HG02970 (cell line): ENCODE results near the gene RASL11B.
"Not testable (repeated sequence)": the region's sequence is repeated elsewhere in the genome, so short reads cannot be mapped to it uniquely, and the experiment has no call there.

Source experiments
- ATAC-seq: cut with Tn5 transposase; IDR thresholded peaks from one replicate; pipeline ENCODE4 v1.9.1; 2021; ENCODE audit warnings: mild to moderate bottlenecking, moderate library complexity, moderate number of reproducible peaks; ENCODE audit not compliant: unreplicated experiment, low FRiP score

Gene RASL11B

GRCh38 chr4:52861879-52862616, at the start of gene RASL11B:
Gene RASL11B, plus strand, starts transcription at chr4:52862317. Its CDS starts 191 bp downstream, at chr4:52862508.
- ATAC-seq = peak; percentile 99

- no peak for ATAC-seq
Observed at GRCh38 chr4:52813546-52813945, 48.6 kb upstream of the RASL11B start.

- ATAC-seq = no peak
Observed at GRCh38 chr4:52822583-52822971, 39.5 kb upstream of the RASL11B start.

GRCh38 chr4:52822972-52823701, 39.0 kb upstream of the RASL11B start:
- ATAC-seq = no peak

GRCh38 chr4:52823702-52824092, 38.4 kb upstream of the RASL11B start:
- no peak for ATAC-seq

- no peak for ATAC-seq
Observed at GRCh38 chr4:52824270-52824602, 37.9 kb upstream of the RASL11B start.

GRCh38 chr4:52824603-52825459, 37.3 kb upstream of the RASL11B start:
- ATAC-seq = no peak

- no peak for ATAC-seq
Observed at GRCh38 chr4:52825460-52826090, 36.5 kb upstream of the RASL11B start.

- ATAC-seq = no peak
Observed at GRCh38 chr4:52833941-52834525, 28.1 kb upstream of the RASL11B start.

GRCh38 chr4:52834641-52835456, 27.3 kb upstream of the RASL11B start:
- not testable (repeated sequence) for ATAC-seq

- ATAC-seq = no peak
Observed at GRCh38 chr4:52836120-52836519, 26.0 kb upstream of the RASL11B start.

GRCh38 chr4:52836678-52837077, 25.4 kb upstream of the RASL11B start:
- ATAC-seq = no peak

GRCh38 chr4:52837716-52838558, 24.2 kb upstream of the RASL11B start:
- ATAC-seq = no peak

GRCh38 chr4:52838729-52839586, 23.2 kb upstream of the RASL11B start:
- ATAC-seq = no peak

GRCh38 chr4:52840531-52841370, 21.4 kb upstream of the RASL11B start:
- no peak for ATAC-seq

- ATAC-seq = no peak
Observed at GRCh38 chr4:52841682-52842456, 20.2 kb upstream of the RASL11B start.
